ENCODE data around the gene KDM3A. TPM values are rescaled to one million over a fixed set of nuclear protein-coding genes. Genes with fewer than 3 reads are reported as not detected.
A peak's percentile ranks its signal among the peaks of the same experiment; 100 is the strongest.

Gene KDM3A
- total and polyA plus RNA-seq, 9 of the 15 experiments (the other 6 are each of a cell fraction or from before 2014, with no cell fraction given), result 7.5 to 95.4 (median 24.8) TPM

DNA sequence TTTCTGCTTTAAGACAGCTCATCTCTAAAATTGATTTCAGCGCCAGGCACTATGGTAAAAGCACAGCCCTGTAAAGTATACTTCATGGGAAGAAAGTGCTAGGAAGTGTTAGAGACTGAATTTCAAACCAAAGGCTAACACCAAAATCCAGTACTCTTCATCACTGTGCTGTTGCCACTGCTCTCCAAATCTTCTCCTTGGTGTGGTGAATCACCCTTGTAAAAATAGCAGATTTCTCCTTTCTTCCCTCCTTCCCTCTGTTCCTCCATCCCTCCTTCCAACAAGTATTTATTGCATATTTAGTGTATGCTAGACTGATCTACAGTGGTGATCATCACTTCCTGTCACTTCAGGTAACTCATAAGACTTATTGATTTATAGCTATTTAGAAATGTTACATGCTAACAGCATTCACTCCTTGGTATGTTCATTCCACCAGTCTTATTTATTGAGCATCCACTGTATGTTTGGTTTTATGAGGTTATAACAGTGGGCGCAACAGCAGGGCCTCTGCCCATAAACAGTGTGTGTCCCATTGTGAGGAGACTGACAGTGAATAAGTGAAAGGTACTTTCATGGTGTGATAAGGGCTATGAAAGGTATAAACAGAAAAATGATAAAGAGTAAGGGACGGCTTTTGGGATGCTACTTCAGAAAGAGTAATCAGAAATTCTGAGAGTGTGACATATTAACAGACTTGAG lies 20.0 kb downstream of the KDM3A start:
- Histone ChIP-seq H3K9me1 (ENCODE audit: control insufficient read depth, insufficient read depth, low read length) (no peaks in the 10 kb centered on the region), H3K9me3 (replicated peaks; ENCODE audit: control insufficient read depth, insufficient read depth, low read depth, low read length) (no peaks in the 10 kb centered on the region), H4K20me1 (replicated peaks; ENCODE audit: control insufficient read depth, insufficient read depth, low read length) (no peaks in the 10 kb centered on the region), H3K27ac (ENCODE audit: extremely low read depth, low read depth, low read length) (no peak overlapping the region), H3K27me3 (ENCODE audit: control insufficient read depth in 2 of 2, insufficient read depth in 2 of 2, low read length in 2 of 2) (no peaks in the 10 kb centered on the region), H3K9ac (ENCODE audit: insufficient read depth in 1 of 2, low read depth in 2 of 2, low read length in 2 of 2) (no peak overlapping the region), H3K36me3 (ENCODE audit: control insufficient read depth, insufficient read depth, low read length) (peaks cover 95% of the 10 kb centered on the region), H3K4me2 (ENCODE audit: insufficient read depth, low read length) (no peak overlapping the region), H2AFZ (ENCODE audit: low read depth, low read length) (no peak overlapping the region), H3K4me1 (replicated peaks in 1 of 2; ENCODE audit: control insufficient read depth in 2 of 2, insufficient read depth in 2 of 2, low read length in 2 of 2) (no peaks in the 10 kb centered on the region), H3K79me2 (ENCODE audit: control insufficient read depth, insufficient read depth, low read length) (no peaks in the 10 kb centered on the region), H3K4me3 (no peak overlapping the region)
- ChIA-PET POLR2A (interaction anchor here (1.0 to 1.4 kb wide), 2 partner anchors 12 to 19 kb away, joined by 3 read pairs; no protein-coding TSS in a partner anchor), CTCF (ENCODE audit: low intra/inter-chr PET ratio) (no interaction called here)
- no peak for ATAC-seq
- intact Hi-C loops (cut with micrococcal nuclease) (no loop called here), in situ Hi-C loops (cut with MboI) (no loop called here)
- BruUV-seq (replicated peaks), result no TSS peak
- TF ChIP-seq PPARD (CRISPR knock-in tag; IDR thresholded peaks at IDR 0.05) (no peak), TEAD4 (IDR thresholded peaks at IDR 0.05; ENCODE audit: low read length) (no peak), TEAD4 (CRISPR knock-in tag; IDR thresholded peaks at IDR 0.05; ENCODE audit: borderline replicate concordance) (no peak), GATAD2B (IDR thresholded peaks at IDR 0.05; ENCODE audit: borderline replicate concordance) (no peak), FOSL1 (tag; conservative IDR thresholded peaks at IDR 0.05) (no peak), HDAC8 (tag; IDR thresholded peaks at IDR 0.05) (no peak), MNT (conservative IDR thresholded peaks at IDR 0.05) (no peak), NCOA6 (IDR thresholded peaks at IDR 0.05) (no peak), RAD51 (IDR thresholded peaks at IDR 0.05; ENCODE audit: borderline replicate concordance, low read depth) (no peak), POLR3G (IDR thresholded peaks at IDR 0.05; ENCODE audit: extremely low read depth, insufficient read length, insufficient replicate concordance) (no peak), POU5F1 (IDR thresholded peaks at IDR 0.05; ENCODE audit: borderline replicate concordance, low read depth, low read length, partially characterized antibody) (no peak)
- TF ChIP-seq, protein P1, sequence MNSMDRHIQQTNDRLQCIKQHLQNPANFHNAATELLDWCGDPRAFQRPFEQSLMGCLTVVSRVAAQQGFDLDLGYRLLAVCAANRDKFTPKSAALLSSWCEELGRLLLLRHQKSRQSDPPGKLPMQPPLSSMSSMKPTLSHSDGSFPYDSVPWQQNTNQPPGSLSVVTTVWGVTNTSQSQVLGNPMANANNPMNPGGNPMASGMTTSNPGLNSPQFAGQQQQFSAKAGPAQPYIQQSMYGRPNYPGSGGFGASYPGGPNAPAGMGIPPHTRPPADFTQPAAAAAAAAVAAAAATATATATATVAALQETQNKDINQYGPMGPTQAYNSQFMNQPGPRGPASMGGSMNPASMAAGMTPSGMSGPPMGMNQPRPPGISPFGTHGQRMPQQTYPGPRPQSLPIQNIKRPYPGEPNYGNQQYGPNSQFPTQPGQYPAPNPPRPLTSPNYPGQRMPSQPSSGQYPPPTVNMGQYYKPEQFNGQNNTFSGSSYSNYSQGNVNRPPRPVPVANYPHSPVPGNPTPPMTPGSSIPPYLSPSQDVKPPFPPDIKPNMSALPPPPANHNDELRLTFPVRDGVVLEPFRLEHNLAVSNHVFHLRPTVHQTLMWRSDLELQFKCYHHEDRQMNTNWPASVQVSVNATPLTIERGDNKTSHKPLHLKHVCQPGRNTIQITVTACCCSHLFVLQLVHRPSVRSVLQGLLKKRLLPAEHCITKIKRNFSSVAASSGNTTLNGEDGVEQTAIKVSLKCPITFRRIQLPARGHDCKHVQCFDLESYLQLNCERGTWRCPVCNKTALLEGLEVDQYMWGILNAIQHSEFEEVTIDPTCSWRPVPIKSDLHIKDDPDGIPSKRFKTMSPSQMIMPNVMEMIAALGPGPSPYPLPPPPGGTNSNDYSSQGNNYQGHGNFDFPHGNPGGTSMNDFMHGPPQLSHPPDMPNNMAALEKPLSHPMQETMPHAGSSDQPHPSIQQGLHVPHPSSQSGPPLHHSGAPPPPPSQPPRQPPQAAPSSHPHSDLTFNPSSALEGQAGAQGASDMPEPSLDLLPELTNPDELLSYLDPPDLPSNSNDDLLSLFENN (IDR thresholded peaks at IDR 0.05; ENCODE audit: low read depth in 2 of 2, low read length in 2 of 2), result no peak
- 92% methylated on average over 3 of the region's 3 CpGs for WGBS (ENCODE audit: insufficient coverage, low coverage, missing lambda C conversion rate)
- FAIRE-seq, result peak; percentile 48
- no peak for DNase-seq (ENCODE audit: extremely low read depth in 1 of 4, low spot score in 3 of 4)
